Fibroblast of pulmonary artery (primary cell): ENCODE measurements around the gene HCK.

Experiments used
- DNase-seq: peaks from one replicate; pipeline ENCODE4 v3.0.0-alpha.2; 2010; ENCODE audit warnings: low read depth
- H3K4me3 ChIP-seq: replicated peaks from 2 replicates; pipeline ENCODE4 v1.5.1; 2011; ENCODE audit warnings: low read depth, mild to moderate bottlenecking, control low read depth, low read length, moderate library complexity
- CTCF ChIP-seq: IDR thresholded peaks from 2 replicates; pipeline ENCODE4 v1.5.1; 2011; ENCODE audit warnings: mild to moderate bottlenecking, control low read depth, low read length, inconsistent platforms; ENCODE audit errors: missing control alignments

Gene HCK

GRCh38 chr20:32052090-32052777 is at the start of gene HCK:
Gene HCK, plus strand, starts transcription at chr20:32052242.
- TF ChIP-seq CTCF = no peak
- H3K4me3 ChIP-seq = no peak within 1 kb of the TSS
- no peak for DNase-seq

- TF ChIP-seq CTCF = no peak
- DNase-seq = no peak
- no peak overlapping the region for H3K4me3 ChIP-seq
Measured at GRCh38 chr20:32003325-32003724, 48.7 kb upstream of the HCK start.

GRCh38 chr20:32004963-32005362 is 47.1 kb upstream of the HCK start:
- peak; percentile 33 for DNase-seq
- no peak for TF ChIP-seq CTCF
- H3K4me3 ChIP-seq = no peak overlapping the region

GRCh38 chr20:32006053-32006452 is 46.0 kb upstream of the HCK start:
- no peak for DNase-seq
- no peak overlapping the region for H3K4me3 ChIP-seq
- no peak for TF ChIP-seq CTCF

GRCh38 chr20:32006841-32007786 is 44.9 kb upstream of the HCK start:
- no peak overlapping the region for H3K4me3 ChIP-seq
- no peak for TF ChIP-seq CTCF
- DNase-seq = no peak

- no peak for TF ChIP-seq CTCF
- peak; percentile 49 for DNase-seq
- H3K4me3 ChIP-seq = no peak overlapping the region
Measured at GRCh38 chr20:32007787-32008616, 44.0 kb upstream of the HCK start.
